Ishikawa (cell line): Measurements from ENCODE around the gene RIN2.
A peak's percentile ranks its signal among the peaks of the same experiment; 100 is the strongest.

Source experiments
- CEBPB ChIP-seq: IDR thresholded peaks from 2 replicates; pipeline ENCODE4 v1.6.1; 2012
- CREB1 ChIP-seq: IDR thresholded peaks from 2 replicates; pipeline ENCODE4 v1.6.1; 2012; ENCODE audit warnings: low read depth
- EGR1 ChIP-seq: IDR thresholded peaks from 2 replicates; pipeline ENCODE4 v1.6.1; 2012
- EP300 ChIP-seq: IDR thresholded peaks from 2 replicates; pipeline ENCODE4 v1.6.1; 2012; ENCODE audit warnings: borderline replicate concordance
- FOXM1 ChIP-seq: IDR thresholded peaks from 2 replicates; pipeline ENCODE4 v1.6.1; 2012; ENCODE audit warnings: low read depth, borderline replicate concordance
- NFIC ChIP-seq: IDR thresholded peaks from 2 replicates; pipeline ENCODE4 v1.6.1; 2012
- RAD21 ChIP-seq: IDR thresholded peaks from 2 replicates; pipeline ENCODE4 v1.6.1; 2012; ENCODE audit warnings: low read depth
- REST ChIP-seq: IDR thresholded peaks from 2 replicates; pipeline ENCODE4 v1.6.1; 2012; ENCODE audit warnings: low read depth, mild to moderate bottlenecking
- TAF1 ChIP-seq: IDR thresholded peaks from 2 replicates; pipeline ENCODE4 v1.6.1; 2012; ENCODE audit warnings: low read depth, mild to moderate bottlenecking
- TCF12 ChIP-seq: IDR thresholded peaks from 2 replicates; pipeline ENCODE4 v1.6.1; 2012; ENCODE audit warnings: low read depth
- TEAD4 ChIP-seq: IDR thresholded peaks from 2 replicates; pipeline ENCODE4 v1.6.1; 2012
- USF1 ChIP-seq: IDR thresholded peaks from 2 replicates; pipeline ENCODE4 v1.6.1; 2012
- YY1 ChIP-seq: IDR thresholded peaks from 2 replicates; pipeline ENCODE4 v1.6.1; 2012; ENCODE audit warnings: low read depth
- ZBTB7A ChIP-seq: IDR thresholded peaks from 2 replicates; pipeline ENCODE4 v1.6.1; 2012; ENCODE audit warnings: low read depth
- TF ChIP-seq, protein P1 (sequence below): IDR thresholded peaks from 2 replicates; pipeline ENCODE4 v1.6.1; 2012

Gene RIN2

DNA sequence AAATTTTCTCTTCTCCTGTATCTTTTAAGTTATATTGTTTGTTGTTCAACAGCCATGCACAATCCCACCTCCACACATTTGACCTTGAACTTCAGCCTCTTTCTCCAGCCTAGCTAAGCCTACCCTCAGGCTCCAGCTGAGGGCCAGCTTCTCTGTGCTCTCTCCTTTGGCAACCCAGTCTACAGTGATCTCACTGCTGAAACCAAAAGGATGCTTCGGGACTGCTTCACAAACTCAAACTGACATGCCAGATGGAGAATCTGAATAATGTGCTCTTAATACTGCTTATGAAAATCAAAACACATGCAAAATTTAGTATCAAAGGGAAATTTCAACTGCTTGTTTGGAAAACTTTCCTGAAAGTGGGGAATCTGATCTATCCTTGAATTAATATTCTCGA is 16.1 kb upstream of the RIN2 start:
- TF ChIP-seq NFIC (no peak), CEBPB (no peak), TAF1 (no peak), TEAD4 (no peak), RAD21 (no peak), TCF12 (no peak), REST (no peak), EGR1 (no peak), USF1 (no peak), YY1 (no peak), ZBTB7A (no peak), CREB1 (no peak), FOXM1 (no peak), EP300 (no peak)
- TF ChIP-seq, protein P1, sequence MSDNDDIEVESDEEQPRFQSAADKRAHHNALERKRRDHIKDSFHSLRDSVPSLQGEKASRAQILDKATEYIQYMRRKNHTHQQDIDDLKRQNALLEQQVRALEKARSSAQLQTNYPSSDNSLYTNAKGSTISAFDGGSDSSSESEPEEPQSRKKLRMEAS: no peak

DNA sequence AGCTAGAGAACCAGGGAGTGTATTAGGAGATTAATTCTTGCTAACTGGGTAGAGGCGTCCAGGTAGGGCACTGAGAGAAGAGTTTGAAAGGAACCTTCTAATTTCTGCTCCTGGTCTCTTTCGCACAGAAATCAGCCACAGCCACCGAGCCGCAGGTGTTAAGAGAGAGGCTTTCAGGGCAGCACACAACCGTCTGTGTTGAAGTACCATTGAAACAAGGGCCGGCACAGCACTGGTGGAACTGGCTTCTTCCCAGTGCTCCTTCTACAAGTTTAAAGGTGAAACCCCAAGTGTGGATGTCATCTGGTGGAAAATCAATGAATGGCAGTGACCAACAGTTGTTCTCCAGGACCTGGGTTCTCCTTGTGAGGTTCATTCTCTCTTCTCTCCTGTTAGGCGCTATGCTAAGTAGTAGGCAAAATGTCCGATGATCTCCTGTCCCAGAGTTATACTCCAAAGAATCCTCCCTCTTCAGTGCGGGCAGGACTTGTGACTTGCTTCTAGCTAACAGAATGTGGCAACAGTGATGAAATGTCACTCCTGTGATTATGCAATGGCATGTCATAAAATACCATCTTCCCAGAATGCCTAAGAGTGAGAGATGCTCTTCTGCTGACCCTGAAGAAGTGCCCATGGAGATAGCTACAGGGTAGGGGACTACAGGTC is 15.0 kb upstream of the RIN2 start:
- TF ChIP-seq EGR1: no peak
- TF ChIP-seq YY1: no peak
- no peak for TF ChIP-seq RAD21
- no peak for TF ChIP-seq ZBTB7A
- TF ChIP-seq TCF12: no peak
- TF ChIP-seq, protein P1: no peak

DNA sequence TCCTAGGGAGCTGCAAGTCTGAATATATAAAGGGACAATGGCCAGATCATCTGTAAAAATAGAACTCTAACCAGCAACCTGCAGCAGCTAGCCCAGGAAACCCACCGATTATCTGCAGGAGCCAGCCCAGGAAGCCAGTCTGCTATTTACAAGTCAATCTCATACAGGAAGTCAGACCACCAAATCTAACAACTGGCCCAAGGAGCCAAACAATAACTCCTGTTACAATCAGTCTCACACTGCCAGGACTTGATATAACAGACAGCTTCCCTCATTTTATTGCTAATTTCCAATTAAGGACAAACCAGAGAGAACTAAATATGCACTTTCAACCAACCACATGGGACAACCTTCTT is 14.4 kb upstream of the RIN2 start:
- TF ChIP-seq CEBPB: no peak
- no peak for TF ChIP-seq TEAD4
- no peak for TF ChIP-seq FOXM1
- no peak for TF ChIP-seq NFIC
- TF ChIP-seq EGR1: no peak
- no peak for TF ChIP-seq TCF12
- TF ChIP-seq CREB1: no peak

GRCh38 chr20:19745106-19745505 is 13.0 kb upstream of the RIN2 start:
- no peak for TF ChIP-seq EGR1

GRCh38 chr20:19745584-19745983 is 12.5 kb upstream of the RIN2 start:
- TF ChIP-seq REST: no peak

DNA sequence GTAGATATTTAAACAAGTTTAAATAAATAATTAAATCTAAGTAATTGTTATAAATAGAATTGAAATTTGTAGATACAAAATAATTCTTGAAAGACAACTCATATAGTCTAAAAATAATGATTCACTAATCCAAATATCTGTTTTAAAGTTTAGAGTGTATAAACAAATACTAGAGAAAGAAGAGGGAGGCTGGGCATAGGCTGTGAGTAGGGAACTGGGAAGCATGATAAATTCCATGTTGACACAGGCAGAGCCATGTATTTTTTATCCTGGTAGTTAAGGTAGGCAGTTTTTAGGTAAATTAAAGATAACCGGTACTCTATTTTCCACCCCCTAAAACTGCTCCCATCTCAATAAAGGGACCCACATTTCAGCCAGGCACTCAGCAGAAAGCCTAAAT is 11.7 kb upstream of the RIN2 start:
- TF ChIP-seq EGR1 (no peak), FOXM1 (no peak), CREB1 (no peak), RAD21 (no peak), CEBPB (no peak), YY1 (no peak), USF1 (no peak), NFIC (no peak), TEAD4 (no peak), TCF12 (no peak), ZBTB7A (no peak)
- TF ChIP-seq, protein P1: no peak

DNA sequence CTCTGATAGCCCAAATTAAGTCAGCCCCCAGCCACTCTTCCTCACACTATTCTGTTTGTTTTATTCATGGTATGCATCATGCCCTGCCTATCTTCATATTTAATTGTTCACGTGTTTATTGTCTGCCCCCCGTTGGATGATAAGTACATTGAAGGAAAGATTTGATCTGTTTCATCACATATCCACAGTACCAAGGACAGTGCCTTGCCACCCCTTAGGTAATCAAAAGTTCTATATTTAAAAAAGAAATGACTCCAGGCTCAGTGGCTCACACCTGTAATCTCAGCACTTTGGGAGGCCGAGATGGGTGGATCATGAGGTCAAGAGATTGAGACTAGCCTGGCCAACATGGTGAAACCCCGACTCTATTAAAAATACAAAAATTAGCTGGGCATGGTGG is 10.2 kb upstream of the RIN2 start:
- TF ChIP-seq REST (peak; percentile 54), RAD21 (no peak)
